A673 (cell line): ENCODE results near the gene TXNDC17. TPM values are rescaled to one million over a fixed set of nuclear protein-coding genes. Genes with fewer than 3 reads are reported as not detected.
"Not testable (repeated sequence)": the region's sequence is repeated elsewhere in the genome, so short reads cannot be mapped to it uniquely, and the experiment has no call there.

ENCODE experiments used
- BruUV-seq: library from RNA; stranded (reverse); fragments of 400-500 nt; replicated peaks from 2 replicates; lab custom pipeline; 2021; lab: Mats Ljungman, UMichigan
- CTCF ChIA-PET: fragments of 300-600 bp; sonication (Branson Sonifier 250); formaldehyde crosslinking; loops from one replicate; lab custom pipeline; 2022; ENCODE audit warnings: antibody characterized with exemption; lab: Charles Lee
- POLR2A ChIA-PET: fragments of 300-600 bp; sonication (Branson Sonifier 250); formaldehyde crosslinking; loops from one replicate; lab custom pipeline; 2022; ENCODE audit warnings: antibody characterized with exemption; ENCODE audit not compliant: low non-redundant PET; lab: Charles Lee
- DNase-seq: peaks from one replicate; pipeline ENCODE4 v3.0.0-alpha.2; 2015; ENCODE audit warnings: low spot score
- H3K27ac ChIP-seq: fragments of 200-600 bp; sonication (generic); 2 replicates; pipeline ENCODE4 v1.5.1; 2016; ENCODE audit warnings: mixed run types, low read depth, mild to moderate bottlenecking, mixed read lengths, antibody characterized with exemption, low read length; ENCODE audit not compliant: poor library complexity, severe bottlenecking
- H3K27me3 ChIP-seq: fragments of 200-600 bp; sonication (generic); replicated peaks from 2 replicates; pipeline ENCODE4 v1.6.1; 2017; ENCODE audit warnings: mixed run types, low read depth, mild to moderate bottlenecking, mixed read lengths, antibody characterized with exemption, low read length; ENCODE audit not compliant: insufficient read depth, poor library complexity
- H3K36me3 ChIP-seq: fragments of 200-600 bp; sonication (generic); 2 replicates; pipeline ENCODE4 v1.6.1; 2016; ENCODE audit warnings: mixed run types, mild to moderate bottlenecking, mixed read lengths, antibody characterized with exemption, low read length; ENCODE audit not compliant: insufficient read depth, poor library complexity, severe bottlenecking
- H3K4me1 ChIP-seq: fragments of 200-600 bp; sonication (generic); 2 replicates; pipeline ENCODE4 v1.6.1; 2017; ENCODE audit warnings: mixed run types, mild to moderate bottlenecking, mixed read lengths, antibody characterized with exemption, low read length; ENCODE audit not compliant: insufficient read depth, poor library complexity, severe bottlenecking
- H3K4me3 ChIP-seq: fragments of 200-600 bp; sonication (generic); 2 replicates; pipeline ENCODE4 v1.5.1; 2016; ENCODE audit warnings: low read depth, mixed run types, mild to moderate bottlenecking, mixed read lengths, low read length; ENCODE audit not compliant: poor library complexity, severe bottlenecking
- H3K9me3 ChIP-seq: fragments of 200-600 bp; sonication (generic); 2 replicates; pipeline ENCODE4 v1.6.1; 2016; ENCODE audit warnings: mixed run types, low read depth, mild to moderate bottlenecking, mixed read lengths, antibody characterized with exemption, low read length; ENCODE audit not compliant: poor library complexity, severe bottlenecking
- EZH2 ChIP-seq: fragments of 200-600 bp; sonication (generic); IDR thresholded peaks from 2 replicates; pipeline ENCODE4 v1.6.1; 2017; ENCODE audit warnings: borderline replicate concordance, low read depth, mild to moderate bottlenecking, mixed read lengths, antibody characterized with exemption, low read length; ENCODE audit not compliant: poor library complexity, severe bottlenecking
- intact Hi-C: fragments of 100-400 bp; cut with micrococcal nuclease; formaldehyde crosslinking; loops from one replicate; pipeline ENCODE4 v1.10.0; 2022; ENCODE audit not compliant: unreplicated experiment
- total RNA-seq: library from RNA; stranded (reverse); gene quantifications from 2 replicates; pipeline ENCODE4 v1.2.3, GENCODE V29; 2021
- TF ChIP-seq, protein P1 (sequence below): fragments of 300-800, 200-600 bp; sonication (generic); conservative IDR thresholded peaks from 2 replicates; pipeline ENCODE4 v1.5.1; 2017; ENCODE audit warnings: low read depth, mild to moderate bottlenecking, antibody characterized with exemption, low read length, moderate library complexity, mixed read lengths

The TXNDC17 gene
- total RNA-seq, 1 experiment from 2014 or later = 147 TPM

DNA sequence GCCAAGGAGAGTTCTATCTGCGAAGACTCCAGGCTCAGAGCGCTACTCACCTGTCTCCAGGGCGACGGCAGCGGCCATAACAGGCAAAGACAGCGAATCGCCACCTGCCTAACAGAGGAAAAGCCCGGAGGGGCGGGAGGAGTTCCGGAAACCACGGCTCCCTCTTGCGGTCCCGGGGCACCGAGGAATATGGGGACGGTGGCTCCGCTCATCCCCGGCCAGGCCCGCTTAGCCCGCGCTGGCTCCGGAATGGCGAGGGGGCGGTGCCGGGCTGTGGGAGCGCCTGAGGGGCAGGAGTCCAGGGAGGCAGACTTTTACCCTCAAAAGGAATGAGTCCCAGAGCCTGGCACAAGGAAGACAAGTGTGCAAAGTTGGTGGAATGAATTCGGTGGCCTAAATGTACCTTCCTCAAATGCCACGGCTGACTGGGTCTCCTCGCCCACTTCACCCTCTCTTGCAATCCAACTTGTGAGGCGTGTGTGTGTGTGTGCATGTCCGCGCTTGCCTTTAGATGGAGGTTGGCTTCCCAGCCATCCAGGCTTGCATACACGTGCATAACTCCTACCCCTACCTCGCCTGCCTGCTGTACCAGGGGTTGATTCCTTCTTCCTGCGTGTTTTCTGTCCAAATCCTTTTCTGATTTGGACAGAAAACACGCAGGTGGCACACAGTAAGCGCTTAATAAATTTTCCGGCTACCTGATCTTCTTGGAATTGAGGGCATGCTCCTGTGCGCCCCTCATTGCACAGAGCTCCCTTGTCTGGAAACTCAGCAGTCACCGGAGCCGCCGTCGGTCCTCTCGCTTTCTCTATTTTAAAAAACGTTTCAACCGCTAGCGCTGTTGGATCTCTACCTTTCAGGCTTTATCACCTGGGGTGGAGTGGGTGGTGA lies 14.2 kb downstream of the TXNDC17 start:
- ChIA-PET CTCF (no interaction called here), POLR2A (no interaction called here)
- Histone ChIP-seq H3K4me3 (no peak overlapping the region), H3K27me3 (peaks cover 31% of the 10 kb centered on the region), H3K4me1 (peaks cover 13% of the 10 kb centered on the region), H3K9me3 (no peaks in the 10 kb centered on the region), H3K27ac (no peak overlapping the region), H3K36me3 (peaks cover 1% of the 10 kb centered on the region)
- no peak for DNase-seq
- intact Hi-C loops = no loop called here
- TF ChIP-seq, protein P1, sequence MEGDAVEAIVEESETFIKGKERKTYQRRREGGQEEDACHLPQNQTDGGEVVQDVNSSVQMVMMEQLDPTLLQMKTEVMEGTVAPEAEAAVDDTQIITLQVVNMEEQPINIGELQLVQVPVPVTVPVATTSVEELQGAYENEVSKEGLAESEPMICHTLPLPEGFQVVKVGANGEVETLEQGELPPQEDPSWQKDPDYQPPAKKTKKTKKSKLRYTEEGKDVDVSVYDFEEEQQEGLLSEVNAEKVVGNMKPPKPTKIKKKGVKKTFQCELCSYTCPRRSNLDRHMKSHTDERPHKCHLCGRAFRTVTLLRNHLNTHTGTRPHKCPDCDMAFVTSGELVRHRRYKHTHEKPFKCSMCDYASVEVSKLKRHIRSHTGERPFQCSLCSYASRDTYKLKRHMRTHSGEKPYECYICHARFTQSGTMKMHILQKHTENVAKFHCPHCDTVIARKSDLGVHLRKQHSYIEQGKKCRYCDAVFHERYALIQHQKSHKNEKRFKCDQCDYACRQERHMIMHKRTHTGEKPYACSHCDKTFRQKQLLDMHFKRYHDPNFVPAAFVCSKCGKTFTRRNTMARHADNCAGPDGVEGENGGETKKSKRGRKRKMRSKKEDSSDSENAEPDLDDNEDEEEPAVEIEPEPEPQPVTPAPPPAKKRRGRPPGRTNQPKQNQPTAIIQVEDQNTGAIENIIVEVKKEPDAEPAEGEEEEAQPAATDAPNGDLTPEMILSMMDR = no peak
- no peak for TF ChIP-seq EZH2
- no TSS peak for BruUV-seq

DNA sequence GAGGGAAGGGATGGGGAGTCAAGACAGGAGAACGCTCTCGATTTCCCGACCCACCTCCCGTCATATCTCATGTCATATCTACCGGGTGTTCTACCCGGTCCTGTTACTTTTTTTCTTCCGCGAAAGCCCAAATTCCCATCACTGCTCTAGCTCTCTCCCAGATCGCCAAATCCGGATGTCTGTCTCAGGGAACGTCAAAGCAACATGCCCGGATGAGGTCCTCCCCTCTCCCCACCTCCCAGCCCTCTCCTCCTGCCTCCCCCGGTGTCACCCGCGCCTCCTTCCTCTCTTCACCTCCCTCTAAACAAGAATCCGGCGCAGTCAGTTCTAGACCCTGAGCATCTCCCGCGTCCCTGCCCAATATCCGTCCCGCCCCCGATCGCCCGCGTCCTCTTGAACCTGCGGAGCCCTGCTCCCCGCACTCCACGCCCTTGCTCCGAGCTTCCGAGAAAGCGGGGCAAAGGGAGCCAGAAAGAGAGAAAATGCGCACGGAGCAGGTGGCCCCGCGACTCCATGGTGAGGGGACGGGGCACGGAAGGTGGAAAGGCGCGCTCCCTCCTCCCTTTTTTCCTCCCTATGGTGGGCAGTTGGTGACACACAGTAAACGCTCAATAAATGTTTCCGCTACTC lies 15.0 kb downstream of the TXNDC17 start:
- CTCF ChIA-PET, DNase-seq, POLR2A ChIA-PET, BruUV-seq, H3K4me3 ChIP-seq, H3K9me3 ChIP-seq, intact Hi-C loops, H3K36me3 ChIP-seq, H3K27ac ChIP-seq: not testable (repeated sequence)
- Histone ChIP-seq H3K4me1 (peaks cover 10% of the 10 kb centered on the region), H3K27me3 (peaks cover 38% of the 10 kb centered on the region)

DNA sequence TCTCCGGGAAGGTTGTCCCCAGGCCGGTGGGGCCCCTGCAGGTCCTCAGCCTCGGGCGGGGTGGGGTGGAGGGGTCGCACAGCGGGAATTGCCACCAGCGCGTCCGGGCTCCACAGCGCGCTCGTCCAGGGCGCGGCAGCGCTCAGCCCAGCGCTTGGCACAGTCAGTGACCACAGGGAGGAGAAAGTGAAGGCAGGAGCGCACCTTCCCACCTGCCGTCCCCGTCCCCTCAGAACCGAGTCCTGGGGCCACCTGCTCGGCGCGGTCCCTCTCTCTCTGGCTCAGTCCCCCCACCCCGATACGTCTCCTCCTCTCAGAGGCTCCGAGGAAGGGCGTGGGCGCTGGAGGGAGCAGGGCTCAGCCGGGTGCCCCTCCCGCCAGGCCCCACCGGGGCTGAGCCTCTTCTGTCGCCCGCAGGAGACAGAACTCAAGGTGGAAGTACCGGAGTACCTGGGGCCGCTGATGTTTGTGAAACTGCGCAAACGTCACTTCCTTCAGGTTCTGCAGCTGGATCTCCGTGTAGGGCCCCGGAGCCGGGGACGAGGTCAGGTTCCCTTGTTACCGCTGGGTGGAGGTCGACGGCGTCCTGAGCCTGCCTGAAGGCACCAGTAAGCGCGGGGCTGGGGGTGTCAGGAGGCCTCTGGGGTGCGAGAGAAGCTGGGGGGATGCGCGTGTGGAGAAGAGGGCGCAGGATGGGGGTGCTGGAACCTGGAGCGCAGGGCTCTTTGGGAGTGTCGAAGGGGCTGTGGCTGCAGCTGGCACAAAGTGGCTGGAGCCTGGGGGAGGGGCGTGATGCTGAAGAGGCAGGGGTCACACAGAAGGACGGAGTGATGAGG lies 16.2 kb downstream of the TXNDC17 start:
- H3K27ac ChIP-seq, H3K4me3 ChIP-seq, H3K9me3 ChIP-seq, POLR2A ChIA-PET, intact Hi-C loops, H3K36me3 ChIP-seq, BruUV-seq, DNase-seq, H3K4me1 ChIP-seq: not testable (repeated sequence)
- CTCF ChIA-PET = interaction anchor here (0.6 kb wide), 1 partner anchor 150 kb away, joined by 3 read pairs; no protein-coding TSS in a partner anchor
- peaks cover 44% of the 10 kb centered on the region for H3K27me3 ChIP-seq
